Activated CD4-positive, alpha-beta T cell treated with anti-CD3 and anti-CD28 coated beads, Interleukin-2, amount 10 ng/mL, durations not matched to agents 7 days and 5 days (primary cell): ENCODE data around the gene TYSND1. TPM values are rescaled to one million over a fixed set of nuclear protein-coding genes. Genes with fewer than 3 reads are reported as not detected.

Source experiments
- CTCF ChIA-PET: fragments of 350-600 bp; sonication (Branson Sonifier 250); formaldehyde crosslinking; loops from one replicate; lab custom pipeline; 2021; ENCODE audit warnings: antibody characterized with exemption; lab: Charles Lee
- POLR2A ChIA-PET: fragments of 350-600 bp; sonication (Branson Sonifier 250); formaldehyde crosslinking; loops from one replicate; lab custom pipeline; 2021; ENCODE audit warnings: antibody characterized with exemption; lab: Charles Lee
- DNase-seq: peaks from one replicate; pipeline ENCODE4 v3.0.0-alpha.2; 2020
- H3K27ac Mint-ChIP-seq: one replicate; pipeline ENCODE4 v1.8.0; 2021; ENCODE audit warnings: mild to moderate bottlenecking, moderate library complexity, mixed read lengths
- H3K27me3 Mint-ChIP-seq: one replicate; pipeline ENCODE4 v1.8.0; 2021; ENCODE audit warnings: mixed read lengths
- H3K36me3 Mint-ChIP-seq: one replicate; pipeline ENCODE4 v1.8.0; 2021; ENCODE audit warnings: low read depth, mixed read lengths
- H3K4me1 Mint-ChIP-seq: one replicate; pipeline ENCODE4 v1.8.0; 2021; ENCODE audit warnings: mixed read lengths
- H3K4me3 Mint-ChIP-seq: one replicate; pipeline ENCODE4 v1.8.0; 2021; ENCODE audit warnings: mild to moderate bottlenecking, moderate library complexity, mixed read lengths
- H3K9me3 Mint-ChIP-seq: one replicate; pipeline ENCODE4 v1.8.0; 2021; ENCODE audit warnings: mixed read lengths
- total RNA-seq, 2 experiments: library from RNA; stranded (reverse); gene quantifications; one replicate each; pipeline ENCODE4 v1.2.3, GENCODE V29; 2021

The TYSND1 gene
- total RNA-seq, 2 experiments from 2014 or later: 11.6 to 14.3 TPM

GRCh38 chr10:70178139-70178725 is 31.7 kb upstream of the TYSND1 start:
- DNase-seq: no peak
- Mint-ChIP-seq H3K36me3 (peaks cover 2% of the 10 kb centered on the region), H3K4me3 (no peak overlapping the region), H3K27me3 (peaks cover 25% of the 10 kb centered on the region), H3K27ac (no peak overlapping the region), H3K4me1 (peaks cover 17% of the 10 kb centered on the region), H3K9me3 (peaks cover 8% of the 10 kb centered on the region)
- ChIA-PET CTCF (interaction anchor here (1.3 kb wide), 1 partner anchor 32 kb away, joined by 4 read pairs; the partner anchor contains the start of gene TYSND1), POLR2A (no interaction called here)

GRCh38 chr10:70176441-70176840 is 29.9 kb upstream of the TYSND1 start:
- Mint-ChIP-seq H3K9me3 (peaks cover 8% of the 10 kb centered on the region), H3K4me1 (peaks cover 25% of the 10 kb centered on the region), H3K27ac (no peak overlapping the region), H3K36me3 (peaks cover 2% of the 10 kb centered on the region), H3K27me3 (peaks cover 16% of the 10 kb centered on the region), H3K4me3 (no peak overlapping the region)
- no peak for DNase-seq
- ChIA-PET POLR2A (no interaction called here), CTCF (interaction anchor here (2.6 kb wide), 1 partner anchor 30 kb away, joined by 13 read pairs; the partner anchor contains the start of gene TYSND1)

GRCh38 chr10:70175516-70175915 is 29.0 kb upstream of the TYSND1 start:
- no peak for DNase-seq
- H3K36me3 Mint-ChIP-seq: peaks cover 6% of the 10 kb centered on the region
- peaks cover 30% of the 10 kb centered on the region for H3K4me1 Mint-ChIP-seq
- H3K9me3 Mint-ChIP-seq: peaks cover 11% of the 10 kb centered on the region
- ChIA-PET CTCF (interaction anchor here (0.6 to 2.6 kb wide), 3 partner anchors 29 to 765 kb away, joined by 3 to 13 read pairs (median 3); partner anchors contain the start of gene TYSND1), POLR2A (no interaction called here)
- no peak overlapping the region for H3K4me3 Mint-ChIP-seq
- no peak overlapping the region for H3K27ac Mint-ChIP-seq
- H3K27me3 Mint-ChIP-seq: peaks cover 12% of the 10 kb centered on the region

GRCh38 chr10:70174058-70174741 is 27.7 kb upstream of the TYSND1 start:
- peaks cover 4% of the 10 kb centered on the region for H3K9me3 Mint-ChIP-seq
- peak overlapping the region; percentile 91 for H3K27ac Mint-ChIP-seq
- ChIA-PET POLR2A (no interaction called here), CTCF (interaction anchor here (2.6 kb wide), 1 partner anchor 28 kb away, joined by 13 read pairs; the partner anchor contains the start of gene TYSND1)
- H3K4me3 Mint-ChIP-seq: no peak overlapping the region
- H3K27me3 Mint-ChIP-seq: peaks cover 3% of the 10 kb centered on the region
- peak; percentile 61 for DNase-seq
- H3K4me1 Mint-ChIP-seq: peaks cover 31% of the 10 kb centered on the region
- peaks cover 3% of the 10 kb centered on the region for H3K36me3 Mint-ChIP-seq

- H3K4me1 Mint-ChIP-seq: peaks cover 63% of the 10 kb centered on the region
- H3K9me3 Mint-ChIP-seq: peaks cover 4% of the 10 kb centered on the region
- peaks cover 27% of the 10 kb centered on the region for H3K36me3 Mint-ChIP-seq
- ChIA-PET POLR2A (interaction anchor here (2.2 kb wide), 1 partner anchor 24 kb away, joined by 19 read pairs; the partner anchor contains the start of gene TYSND1), CTCF (interaction anchor here (0.7 to 2.1 kb wide), 6 partner anchors 12 to 359 kb away, joined by 3 to 27 read pairs (median 3); partner anchors contain the start of genes PPA1 and TYSND1)
- peak overlapping the region; percentile 84 for H3K4me3 Mint-ChIP-seq
- peak overlapping the region; percentile 97 for H3K27ac Mint-ChIP-seq
- no peak for DNase-seq
- no peaks in the 10 kb centered on the region for H3K27me3 Mint-ChIP-seq
Measured at GRCh38 chr10:70169649-70170364, 23.3 kb upstream of the TYSND1 start.

GRCh38 chr10:70169011-70169410 is 22.5 kb upstream of the TYSND1 start:
- H3K36me3 Mint-ChIP-seq: peaks cover 31% of the 10 kb centered on the region
- peaks cover 62% of the 10 kb centered on the region for H3K4me1 Mint-ChIP-seq
- H3K4me3 Mint-ChIP-seq: peak overlapping the region; percentile 84
- ChIA-PET CTCF (interaction anchor here (1.0 to 2.0 kb wide), 4 partner anchors 13 to 64 kb away, joined by 3 to 8 read pairs (median 4); partner anchors contain the start of genes PPA1 and TYSND1), POLR2A (interaction anchor here (1.2 kb wide), 1 partner anchor 23 kb away, joined by 3 read pairs; the partner anchor contains the start of gene TYSND1)
- H3K27ac Mint-ChIP-seq: peak overlapping the region; percentile 97
- H3K9me3 Mint-ChIP-seq: peaks cover 4% of the 10 kb centered on the region
- no peaks in the 10 kb centered on the region for H3K27me3 Mint-ChIP-seq
- DNase-seq: no peak

- peaks cover 4% of the 10 kb centered on the region for H3K9me3 Mint-ChIP-seq
- H3K4me3 Mint-ChIP-seq: no peak overlapping the region
- H3K27me3 Mint-ChIP-seq: no peaks in the 10 kb centered on the region
- peaks cover 68% of the 10 kb centered on the region for H3K4me1 Mint-ChIP-seq
- no peak for DNase-seq
- no peak overlapping the region for H3K27ac Mint-ChIP-seq
- POLR2A ChIA-PET: no interaction called here
- H3K36me3 Mint-ChIP-seq: peaks cover 36% of the 10 kb centered on the region
- CTCF ChIA-PET: interaction anchor here (0.6 to 2.0 kb wide), 4 partner anchors 12 to 32 kb away, joined by 3 to 6 read pairs (median 4); no protein-coding TSS in a partner anchor
Measured at GRCh38 chr10:70167246-70167645, 20.7 kb upstream of the TYSND1 start.

- ChIA-PET CTCF (no interaction called here), POLR2A (no interaction called here)
- DNase-seq: no peak
- no peaks in the 10 kb centered on the region for H3K27me3 Mint-ChIP-seq
- H3K27ac Mint-ChIP-seq: peak overlapping the region; percentile 78
- H3K4me1 Mint-ChIP-seq: peaks cover 72% of the 10 kb centered on the region
- peaks cover 4% of the 10 kb centered on the region for H3K9me3 Mint-ChIP-seq
- H3K36me3 Mint-ChIP-seq: peaks cover 43% of the 10 kb centered on the region
- no peak overlapping the region for H3K4me3 Mint-ChIP-seq
Measured at GRCh38 chr10:70166394-70166793, 19.9 kb upstream of the TYSND1 start.

GRCh38 chr10:70164163-70164562 is 17.7 kb upstream of the TYSND1 start:
- DNase-seq: no peak
- CTCF ChIA-PET: no interaction called here

GRCh38 chr10:70163448-70163847 is 16.9 kb upstream of the TYSND1 start:
- DNase-seq: no peak
- Mint-ChIP-seq H3K27me3 (no peaks in the 10 kb centered on the region), H3K9me3 (no peaks in the 10 kb centered on the region), H3K36me3 (peaks cover 54% of the 10 kb centered on the region), H3K27ac (peak overlapping the region; percentile 88), H3K4me3 (peak overlapping the region; percentile 51), H3K4me1 (peaks cover 73% of the 10 kb centered on the region)
- POLR2A ChIA-PET: no interaction called here
- CTCF ChIA-PET: interaction anchor here (0.7 to 3.5 kb wide), 2 partner anchors 17 to 28 kb away, joined by 4 to 20 read pairs; partner anchors contain the start of gene TYSND1

More at GRCh38 chr10:70164163-70164562, 17.7 kb upstream of the TYSND1 start:
- Mint-ChIP-seq H3K4me1 (peaks cover 77% of the 10 kb centered on the region), H3K9me3 (no peaks in the 10 kb centered on the region), H3K36me3 (peaks cover 54% of the 10 kb centered on the region), H3K27me3 (no peaks in the 10 kb centered on the region), H3K4me3 (peak overlapping the region; percentile 35), H3K27ac (peak overlapping the region; percentile 88)
- POLR2A ChIA-PET: no interaction called here

- Mint-ChIP-seq H3K27me3 (no peaks in the 10 kb centered on the region), H3K36me3 (peaks cover 54% of the 10 kb centered on the region)
Measured at GRCh38 chr10:70162892-70163201, 16.3 kb upstream of the TYSND1 start.

More at GRCh38 chr10:70162892-70163201, 16.3 kb upstream of the TYSND1 start:
- peak overlapping the region; percentile 51 for H3K4me3 Mint-ChIP-seq
- DNase-seq: peak; percentile 83
- peaks cover 67% of the 10 kb centered on the region for H3K4me1 Mint-ChIP-seq
- no peaks in the 10 kb centered on the region for H3K9me3 Mint-ChIP-seq
- H3K27ac Mint-ChIP-seq: peak overlapping the region; percentile 88
- POLR2A ChIA-PET: no interaction called here
- CTCF ChIA-PET: interaction anchor here (0.7 to 3.5 kb wide), 2 partner anchors 17 to 27 kb away, joined by 4 to 20 read pairs; partner anchors contain the start of gene TYSND1
